HG03378 (cell line): Measurements from ENCODE around the gene CACNG8.

Experiments used
- ATAC-seq: cut with Tn5 transposase; IDR thresholded peaks from one replicate; pipeline ENCODE4 v1.9.1; 2021; ENCODE audit warnings: mild to moderate bottlenecking, moderate library complexity; ENCODE audit not compliant: unreplicated experiment

CACNG8 gene

GRCh38 chr19:53961523-53962356, 997 bp upstream of the CACNG8 start:
- no peak for ATAC-seq

- no peak for ATAC-seq
These were observed 2.4 kb downstream of the CACNG8 start for GRCh38 chr19:53965091-53965490.

DNA sequence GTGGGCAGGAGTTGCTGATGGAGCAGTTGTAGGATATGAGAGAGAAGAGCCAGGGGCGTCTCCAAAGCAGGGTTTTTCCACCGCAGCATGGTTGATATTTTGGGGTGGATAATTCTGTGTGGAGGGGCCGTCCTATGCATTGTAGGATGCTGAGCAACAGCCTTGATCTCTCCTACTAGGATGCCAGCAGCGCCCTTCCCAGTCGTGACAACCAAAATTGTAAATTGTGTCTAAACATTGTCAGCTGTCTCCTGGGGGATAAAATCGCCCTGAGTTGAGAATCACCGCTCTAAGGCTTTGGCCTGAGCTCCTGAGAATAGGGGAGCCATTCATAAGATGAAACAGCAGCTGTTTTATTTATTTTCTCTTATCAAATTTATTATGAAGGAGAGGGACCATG, 4.2 kb downstream of the CACNG8 start:
- ATAC-seq: no peak

- ATAC-seq: no peak
These were observed 6.6 kb downstream of the CACNG8 start for GRCh38 chr19:53969366-53969765.

DNA sequence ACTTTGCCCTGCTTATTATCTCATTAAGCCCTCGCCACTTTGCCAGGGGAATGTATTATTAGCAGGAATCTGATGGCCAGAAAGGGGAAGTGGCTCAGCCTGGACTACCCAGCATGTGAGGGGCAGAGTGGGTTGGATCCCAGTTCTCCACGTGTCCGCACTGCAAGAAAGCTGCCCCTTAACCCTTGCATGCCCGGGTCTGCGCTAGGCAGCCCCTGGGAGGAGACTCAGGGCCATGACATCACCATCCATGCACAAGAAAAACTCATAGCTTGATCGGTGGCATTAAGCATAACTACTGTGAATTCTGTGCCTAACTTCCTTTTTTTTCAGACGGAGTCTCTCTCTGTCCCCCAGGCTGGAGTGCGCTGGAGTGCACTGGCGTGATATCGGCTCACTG, 8.9 kb downstream of the CACNG8 start:
- no peak for ATAC-seq

DNA sequence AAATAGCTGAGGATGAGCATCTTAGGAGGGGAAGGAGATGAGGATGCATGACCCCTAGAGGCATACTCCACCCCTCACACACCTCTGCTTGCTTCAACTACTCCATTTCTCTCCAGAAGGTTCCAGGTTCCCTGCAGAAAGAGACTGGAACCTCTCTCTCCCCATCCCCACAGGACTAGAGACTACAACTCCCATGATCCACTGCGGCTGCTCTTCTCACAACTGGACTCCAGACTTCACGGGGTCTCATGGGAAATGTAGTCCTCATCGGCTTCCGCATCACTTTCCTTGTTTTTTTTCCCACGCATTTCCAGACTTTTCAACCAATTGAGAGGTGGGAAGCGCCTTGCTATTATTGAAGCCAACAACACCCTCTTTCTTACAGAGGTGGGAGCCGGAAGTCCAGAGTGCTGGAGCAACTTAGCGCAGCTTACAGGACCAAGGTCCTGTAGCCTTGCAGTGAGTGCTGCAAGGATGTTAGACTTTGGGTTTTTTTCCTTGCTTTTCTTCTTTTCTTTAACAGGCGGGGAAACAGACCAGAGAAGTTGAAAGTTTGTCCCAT, 14.8 kb downstream of the CACNG8 start:
- no peak for ATAC-seq

DNA sequence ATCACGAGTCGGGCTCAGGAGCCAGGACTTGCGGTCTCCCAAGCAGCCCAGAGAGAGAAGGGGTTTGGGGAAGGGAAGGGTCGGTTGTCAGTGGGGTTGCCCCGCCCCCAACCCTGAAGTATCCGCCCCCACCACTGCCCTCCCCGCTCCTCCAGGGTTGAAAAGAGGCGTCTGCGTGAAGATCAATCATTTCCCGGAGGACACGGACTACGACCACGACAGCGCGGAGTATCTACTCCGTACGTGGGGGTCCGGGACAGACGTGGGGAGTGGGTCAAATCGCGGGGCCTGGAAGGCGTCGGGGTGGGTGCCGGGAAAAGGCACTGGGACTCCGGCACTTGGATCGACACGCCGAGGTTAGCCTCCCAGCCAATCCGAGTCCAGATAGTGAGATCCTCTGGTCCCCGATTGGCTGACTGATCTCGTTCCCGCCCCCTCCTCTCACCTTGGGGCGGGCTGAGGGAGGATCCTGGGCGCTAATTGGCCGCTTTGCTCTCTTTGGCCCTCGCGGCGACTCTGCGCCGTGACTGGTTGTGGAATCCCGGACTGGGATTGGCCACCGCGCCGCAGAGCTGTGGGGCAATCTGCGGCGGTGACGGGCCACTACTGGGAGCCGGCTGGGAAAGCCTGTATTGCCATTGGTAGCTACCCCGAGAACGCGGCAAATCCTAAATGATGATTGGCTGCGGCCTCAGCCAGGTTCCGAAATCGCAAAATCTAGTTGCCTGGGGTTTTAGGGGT, 15.4 kb downstream of the CACNG8 start:
- ATAC-seq: no peak

DNA sequence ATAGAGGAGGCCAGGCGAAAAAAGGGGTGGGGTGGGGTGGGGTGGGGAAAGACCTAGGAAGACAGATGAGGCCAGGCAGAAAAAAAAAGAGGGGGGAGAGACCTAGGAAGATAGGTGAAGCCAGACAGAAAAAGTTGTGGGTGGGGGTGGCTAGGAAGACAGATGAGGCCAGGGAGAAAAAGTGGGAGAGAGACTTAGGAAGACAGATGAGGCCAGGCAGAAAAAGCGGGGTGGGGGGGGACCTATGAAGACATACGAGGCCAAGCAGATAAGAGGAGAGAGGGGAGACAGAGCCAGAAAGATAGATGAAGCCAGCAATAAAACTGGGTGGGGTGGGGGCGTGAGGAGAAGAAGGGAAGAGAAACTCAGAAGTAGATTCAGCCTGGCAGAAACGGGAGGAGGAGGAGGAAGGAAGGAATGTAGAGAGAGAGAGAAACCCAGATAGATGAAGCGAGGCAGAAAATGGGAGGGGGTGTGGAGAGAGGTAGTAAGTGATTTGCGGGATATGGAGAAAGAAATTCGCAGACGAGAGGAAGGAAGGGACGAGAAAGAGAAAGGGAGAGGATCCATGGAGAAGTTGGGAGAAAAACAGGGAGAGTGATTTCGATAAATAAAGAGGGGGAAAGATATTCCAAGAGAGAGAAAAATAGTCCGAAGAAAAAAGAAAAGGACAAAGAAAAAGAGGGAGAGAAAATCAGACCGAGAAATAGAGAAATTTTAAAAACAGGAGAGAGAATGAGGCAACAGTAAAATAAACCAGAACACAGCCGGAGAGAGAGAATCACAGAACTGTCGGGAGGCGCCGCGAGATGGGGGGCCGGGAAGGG, 16.5 kb downstream of the CACNG8 start:
- no peak for ATAC-seq

DNA sequence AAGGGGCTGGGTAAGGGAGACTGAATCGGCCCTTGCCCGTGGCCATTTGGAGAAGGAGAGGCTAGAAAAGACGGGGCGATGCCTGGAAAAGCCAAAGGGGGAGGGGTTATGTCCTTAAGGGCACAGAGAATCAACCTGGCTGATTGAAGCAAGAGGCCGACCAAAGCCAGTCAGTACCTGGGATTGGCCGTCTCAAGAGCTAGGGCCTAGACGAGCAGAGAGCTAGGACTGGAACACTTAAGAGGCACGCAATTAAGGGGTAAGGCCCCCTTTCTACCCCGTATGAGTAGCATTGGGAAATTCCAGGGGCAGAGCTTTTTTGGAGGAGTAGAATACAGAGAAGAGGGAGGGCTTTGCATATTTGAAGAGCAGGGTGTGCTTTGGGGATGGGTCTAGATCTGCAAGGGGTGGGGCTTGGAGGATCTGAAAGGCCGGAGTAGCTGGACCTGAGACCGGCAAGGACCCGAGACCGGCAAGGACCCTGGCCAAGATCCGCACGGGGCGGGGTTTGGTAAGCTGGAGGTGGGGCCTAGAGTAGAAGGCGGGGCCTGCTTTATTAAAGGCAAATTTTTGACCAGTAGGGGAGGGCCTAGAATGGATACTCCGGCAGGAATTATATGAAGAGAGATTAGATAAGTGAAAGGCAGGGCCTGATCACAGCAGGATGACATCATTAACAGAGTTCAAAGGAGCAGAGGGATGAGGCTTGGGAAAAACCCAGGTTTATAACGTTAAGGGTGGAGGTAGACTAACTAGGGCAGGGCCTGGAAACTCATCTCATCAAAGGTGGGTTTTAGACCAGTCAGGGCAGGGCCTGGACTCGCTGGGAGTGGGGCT, 18.0 kb downstream of the CACNG8 start:
- ATAC-seq: no peak

GRCh38 chr19:53981376-53981951, 18.7 kb downstream of the CACNG8 start:
- no peak for ATAC-seq

- no peak for ATAC-seq
These were observed 19.3 kb downstream of the CACNG8 start for GRCh38 chr19:53982001-53982451.

- ATAC-seq: no peak
These were observed 19.9 kb downstream of the CACNG8 start for GRCh38 chr19:53982611-53983010.

DNA sequence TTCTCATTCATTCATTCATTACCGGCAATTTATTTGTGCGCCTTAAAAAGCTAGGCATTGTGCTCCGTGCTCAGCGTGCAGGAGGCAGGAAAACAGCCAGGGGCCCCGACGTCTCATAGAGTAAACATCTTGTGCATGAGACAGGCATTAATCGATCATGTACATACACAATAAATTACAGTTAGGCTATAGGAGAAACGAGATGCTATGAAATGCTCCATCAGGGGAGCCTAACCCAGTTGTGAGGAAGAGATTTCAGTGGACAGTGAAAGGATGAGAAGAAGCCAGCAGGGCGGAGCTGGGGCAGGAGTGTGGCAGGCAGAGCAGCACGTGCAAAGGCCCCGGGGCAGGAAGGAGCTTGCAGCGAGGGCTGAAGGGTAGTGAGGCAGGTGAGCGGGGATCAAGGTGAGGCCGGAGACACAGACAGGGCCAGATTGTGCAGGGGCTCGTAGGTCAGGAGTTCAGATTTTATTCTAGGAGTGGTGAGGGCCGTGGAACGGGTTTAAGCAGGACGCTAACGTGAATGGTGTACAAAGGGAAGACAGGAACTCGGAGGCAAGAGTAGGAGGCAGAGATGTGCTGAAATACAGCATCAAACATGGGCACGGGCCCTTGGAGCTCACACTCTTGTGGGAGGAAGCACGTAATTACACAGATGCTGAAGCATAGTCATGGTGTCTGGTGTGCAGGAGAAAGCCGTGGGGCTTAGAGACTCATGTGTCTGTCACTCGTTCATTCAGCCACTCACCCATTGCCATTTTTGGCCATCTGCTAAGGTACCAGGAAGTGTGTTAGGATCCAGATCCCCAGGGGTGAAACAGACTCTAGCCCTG, 20.9 kb downstream of the CACNG8 start:
- no peak for ATAC-seq

DNA sequence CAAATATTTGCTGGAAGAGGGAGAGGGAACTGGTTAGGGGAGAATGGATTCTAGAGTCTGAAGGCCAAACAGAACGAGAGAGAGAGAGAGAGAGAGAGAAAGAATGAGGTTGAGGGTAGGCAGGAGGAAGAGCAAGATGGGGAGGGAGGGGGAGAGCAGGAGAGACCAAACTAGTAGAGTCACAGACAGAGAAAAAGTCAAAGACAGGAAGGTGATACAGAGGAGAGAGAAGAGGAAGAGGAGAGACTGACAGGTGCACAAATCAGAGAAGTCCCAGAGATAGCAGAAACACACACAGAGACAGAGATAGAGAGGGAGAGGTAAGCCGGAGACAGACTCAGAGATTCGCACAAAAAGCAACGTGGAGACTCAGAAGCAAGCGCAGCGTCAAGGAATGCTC, 23.1 kb downstream of the CACNG8 start:
- no peak for ATAC-seq

- no peak for ATAC-seq
These were observed 26.2 kb downstream of the CACNG8 start for GRCh38 chr19:53988981-53989380.

- ATAC-seq: no peak
These were observed 27.1 kb downstream of the CACNG8 start for GRCh38 chr19:53989600-53990533.

- ATAC-seq: no peak
These were observed 28.7 kb downstream of the CACNG8 start, which contains the start of gene CACNG6 for GRCh38 chr19:53991224-53992113. Gene CACNG6, plus strand, starts transcription at chr19:53991637. Its CDS starts 1,241 bp downstream, at chr19:53992878.
